ENCODE data around the gene PPP6R3.
"Not testable (repeated sequence)": the region's sequence is repeated elsewhere in the genome, so short reads cannot be mapped to it uniquely, and the experiment has no call there.

PPP6R3 gene, protein sequence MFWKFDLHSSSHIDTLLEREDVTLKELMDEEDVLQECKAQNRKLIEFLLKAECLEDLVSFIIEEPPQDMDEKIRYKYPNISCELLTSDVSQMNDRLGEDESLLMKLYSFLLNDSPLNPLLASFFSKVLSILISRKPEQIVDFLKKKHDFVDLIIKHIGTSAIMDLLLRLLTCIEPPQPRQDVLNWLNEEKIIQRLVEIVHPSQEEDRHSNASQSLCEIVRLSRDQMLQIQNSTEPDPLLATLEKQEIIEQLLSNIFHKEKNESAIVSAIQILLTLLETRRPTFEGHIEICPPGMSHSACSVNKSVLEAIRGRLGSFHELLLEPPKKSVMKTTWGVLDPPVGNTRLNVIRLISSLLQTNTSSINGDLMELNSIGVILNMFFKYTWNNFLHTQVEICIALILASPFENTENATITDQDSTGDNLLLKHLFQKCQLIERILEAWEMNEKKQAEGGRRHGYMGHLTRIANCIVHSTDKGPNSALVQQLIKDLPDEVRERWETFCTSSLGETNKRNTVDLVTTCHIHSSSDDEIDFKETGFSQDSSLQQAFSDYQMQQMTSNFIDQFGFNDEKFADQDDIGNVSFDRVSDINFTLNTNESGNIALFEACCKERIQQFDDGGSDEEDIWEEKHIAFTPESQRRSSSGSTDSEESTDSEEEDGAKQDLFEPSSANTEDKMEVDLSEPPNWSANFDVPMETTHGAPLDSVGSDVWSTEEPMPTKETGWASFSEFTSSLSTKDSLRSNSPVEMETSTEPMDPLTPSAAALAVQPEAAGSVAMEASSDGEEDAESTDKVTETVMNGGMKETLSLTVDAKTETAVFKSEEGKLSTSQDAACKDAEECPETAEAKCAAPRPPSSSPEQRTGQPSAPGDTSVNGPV

GRCh38 chr11:68460741-68461574, at the start of gene PPP6R3:
Gene PPP6R3, plus strand, starts transcription at chr11:68460752. Its CDS starts 76,913 bp downstream, at chr11:68537665.
- DNase-seq, result peak; percentile 16 to 26

- DNase-seq, result no peak
Measured at GRCh38 chr11:68411501-68411991, 49.0 kb upstream of the PPP6R3 start.

- no peak for DNase-seq
Measured at GRCh38 chr11:68412593-68413475, 47.7 kb upstream of the PPP6R3 start.

- no peak for DNase-seq
Measured at GRCh38 chr11:68413591-68413999, 47.0 kb upstream of the PPP6R3 start.

GRCh38 chr11:68414496-68415221, 45.9 kb upstream of the PPP6R3 start:
- DNase-seq, result no peak

DNA sequence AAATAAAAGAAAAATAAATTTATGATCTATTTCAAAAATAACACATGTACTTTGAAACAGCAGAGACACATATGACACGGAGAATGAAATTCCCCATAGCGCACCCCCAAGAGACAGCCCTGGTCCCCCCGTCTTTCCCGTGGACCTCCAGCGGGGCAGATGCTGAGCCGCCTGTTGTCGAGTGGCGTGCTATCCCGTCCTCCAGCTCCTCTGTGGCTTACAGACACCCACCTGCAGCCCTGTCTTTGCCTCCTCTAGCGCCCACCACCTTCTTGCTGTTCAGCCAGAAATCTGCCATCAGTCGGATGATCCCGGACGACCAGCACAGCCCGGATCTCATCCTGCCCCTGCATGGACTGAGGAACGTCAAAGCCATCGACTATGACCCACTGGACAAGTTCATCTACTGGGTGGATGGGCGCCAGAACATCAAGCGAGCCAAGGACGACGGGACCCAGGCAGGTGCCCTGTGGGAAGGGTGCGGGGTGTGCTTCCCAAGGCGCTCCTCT, 44.4 kb upstream of the PPP6R3 start:
- DNase-seq, result no peak

- no peak for DNase-seq
Measured at GRCh38 chr11:68418648-68419047, 41.9 kb upstream of the PPP6R3 start.

- no peak for DNase-seq
Measured at GRCh38 chr11:68420171-68420570, 40.4 kb upstream of the PPP6R3 start.

GRCh38 chr11:68423481-68423880, 37.1 kb upstream of the PPP6R3 start:
- no peak for DNase-seq

DNA sequence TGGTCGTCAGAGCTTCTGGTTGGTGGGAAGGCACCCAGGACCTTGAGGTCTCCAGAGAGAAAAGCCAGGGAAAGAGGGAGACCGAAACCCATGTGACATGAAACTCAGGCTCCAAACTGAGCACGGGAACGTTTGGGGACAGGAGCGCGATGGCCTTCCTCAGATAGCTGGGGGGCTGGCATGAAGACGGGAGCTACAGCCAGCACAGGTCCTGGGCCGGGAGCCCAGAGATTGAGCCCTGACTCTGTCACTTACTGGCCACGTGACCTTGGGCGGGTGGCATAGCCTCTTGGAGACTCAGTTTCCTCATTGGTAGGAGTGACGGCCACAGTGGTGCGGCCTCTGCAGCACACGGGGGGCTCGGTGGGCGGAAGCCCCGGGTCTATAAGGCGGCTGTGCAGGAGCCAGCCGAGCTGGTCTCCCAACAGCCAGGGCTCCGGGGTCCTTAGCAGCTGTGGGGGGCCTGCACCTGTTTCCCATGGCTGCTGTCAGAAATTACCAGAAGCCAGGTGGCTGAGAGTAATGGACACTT, 36.4 kb upstream of the PPP6R3 start:
- DNase-seq, result no peak

GRCh38 chr11:68424981-68425865, 35.3 kb upstream of the PPP6R3 start:
- DNase-seq, result no peak

DNA sequence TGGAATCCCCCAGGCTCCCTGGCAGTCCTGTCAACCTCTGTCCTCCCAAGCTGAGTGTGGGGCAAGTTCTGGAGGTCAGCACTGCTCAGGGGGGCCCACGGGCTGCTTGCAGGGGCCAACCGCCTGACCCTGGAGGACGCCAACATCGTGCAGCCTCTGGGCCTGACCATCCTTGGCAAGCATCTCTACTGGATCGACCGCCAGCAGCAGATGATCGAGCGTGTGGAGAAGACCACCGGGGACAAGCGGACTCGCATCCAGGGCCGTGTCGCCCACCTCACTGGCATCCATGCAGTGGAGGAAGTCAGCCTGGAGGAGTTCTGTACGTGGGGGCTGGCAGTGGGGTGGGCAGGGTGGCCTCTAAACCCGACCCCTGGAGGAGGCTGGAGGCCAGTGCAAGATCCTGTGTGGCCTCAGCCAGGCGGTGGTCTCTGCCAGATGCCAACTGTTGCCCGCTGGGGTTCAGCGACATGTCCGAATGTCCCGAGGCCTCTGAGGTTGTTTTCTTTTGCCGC, 34.6 kb upstream of the PPP6R3 start:
- no peak for DNase-seq

GRCh38 chr11:68429661-68430060, 30.9 kb upstream of the PPP6R3 start:
- no peak for DNase-seq

- no peak for DNase-seq
Measured at GRCh38 chr11:68430384-68430783, 30.2 kb upstream of the PPP6R3 start.

DNA sequence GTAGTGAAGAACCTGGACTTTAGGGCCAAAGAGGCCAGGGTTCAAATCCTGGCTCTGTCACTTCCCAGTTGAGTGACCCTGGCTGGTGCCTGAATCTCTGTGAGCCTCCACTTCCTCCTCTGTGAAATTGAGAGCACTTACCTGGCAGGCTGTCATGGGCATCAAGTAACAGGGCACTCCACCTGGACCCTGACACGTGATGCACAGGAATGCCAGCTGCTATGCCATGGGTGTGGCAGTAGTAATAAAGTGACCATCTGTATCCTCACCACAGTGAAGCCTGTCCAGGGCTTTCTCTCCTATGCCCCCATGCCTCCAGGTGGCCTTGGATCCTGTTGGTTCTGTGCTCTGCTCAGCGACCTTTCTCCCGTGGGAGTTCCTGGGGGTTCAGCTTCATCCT, 29.8 kb upstream of the PPP6R3 start:
- DNase-seq, result no peak

- no peak for DNase-seq
Measured at GRCh38 chr11:68431984-68432645, 28.4 kb upstream of the PPP6R3 start.

GRCh38 chr11:68432874-68433273, 27.7 kb upstream of the PPP6R3 start:
- DNase-seq, result no peak

- DNase-seq, result no peak
Measured at GRCh38 chr11:68433541-68433940, 27.0 kb upstream of the PPP6R3 start.

GRCh38 chr11:68434159-68434558, 26.4 kb upstream of the PPP6R3 start:
- DNase-seq, result not testable (repeated sequence)

Data from Kasumi-1 (cell line).